Putamen (tissue), 1 donor: ENCODE data around the gene LAIR1.

Experiments used
- DNase-seq: peaks from one replicate; pipeline ENCODE4 v3.0.0-alpha.2; 2016; ENCODE audit warnings: low spot score

Gene LAIR1

DNA sequence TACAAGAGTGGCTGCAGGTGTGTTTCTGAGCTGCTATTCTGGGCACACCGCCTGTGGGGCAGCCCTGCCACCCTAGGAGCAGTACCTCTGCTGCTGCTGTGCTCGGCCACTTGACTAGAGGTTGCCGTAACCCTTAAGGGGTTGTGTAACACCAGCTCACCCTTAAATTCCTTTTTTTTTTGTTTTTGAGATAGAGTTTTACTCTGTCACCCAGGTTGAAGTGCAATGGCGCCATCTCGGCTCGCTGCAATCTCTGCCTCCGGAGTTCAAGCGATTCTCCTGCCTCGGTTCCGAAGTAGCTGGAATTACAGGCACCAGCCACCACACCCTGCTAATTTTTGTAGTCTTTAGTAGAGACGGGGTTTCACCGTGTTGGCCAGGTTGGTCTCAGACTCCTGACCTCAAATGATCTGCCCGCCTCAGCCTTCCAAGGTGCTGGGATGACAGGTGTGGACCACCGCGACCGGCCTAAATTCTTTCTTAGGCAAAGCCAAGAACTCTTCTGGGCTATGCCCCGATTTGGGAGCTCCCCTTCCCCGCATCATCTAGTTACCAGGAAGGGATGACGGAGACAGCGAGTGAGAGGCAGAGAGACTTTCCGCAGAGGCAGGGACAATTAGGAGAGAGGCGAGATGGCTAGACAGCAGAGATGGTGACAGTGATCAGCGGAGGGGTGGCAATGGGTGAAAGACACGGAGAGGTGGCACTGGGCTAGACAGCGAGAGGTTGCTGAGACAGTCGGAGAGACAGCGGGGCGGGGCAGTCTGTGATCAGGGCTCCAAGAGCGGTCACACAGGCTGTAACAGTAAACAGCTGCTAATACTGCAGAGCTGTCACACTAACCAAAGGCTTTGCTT is 47.4 kb downstream of the LAIR1 start:
- no peak for DNase-seq

DNA sequence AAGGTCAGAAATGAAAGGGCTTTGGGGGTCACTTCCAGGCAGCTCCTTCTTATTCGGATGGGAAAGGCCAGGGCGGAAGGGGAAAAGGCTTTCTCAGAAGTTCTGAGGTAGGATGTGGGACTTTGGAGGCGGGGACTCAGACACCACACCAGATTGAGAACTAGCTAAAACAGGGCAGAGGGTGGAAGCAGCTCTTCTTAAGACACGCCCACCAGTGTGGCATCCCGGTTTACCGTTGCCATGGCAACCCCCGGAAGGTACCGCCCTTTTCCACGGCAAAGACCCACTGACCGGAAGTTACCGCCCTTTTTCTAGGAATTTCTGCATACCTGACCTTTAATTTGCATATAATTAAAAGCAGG is 48.0 kb downstream of the LAIR1 start:
- DNase-seq = no peak

DNA sequence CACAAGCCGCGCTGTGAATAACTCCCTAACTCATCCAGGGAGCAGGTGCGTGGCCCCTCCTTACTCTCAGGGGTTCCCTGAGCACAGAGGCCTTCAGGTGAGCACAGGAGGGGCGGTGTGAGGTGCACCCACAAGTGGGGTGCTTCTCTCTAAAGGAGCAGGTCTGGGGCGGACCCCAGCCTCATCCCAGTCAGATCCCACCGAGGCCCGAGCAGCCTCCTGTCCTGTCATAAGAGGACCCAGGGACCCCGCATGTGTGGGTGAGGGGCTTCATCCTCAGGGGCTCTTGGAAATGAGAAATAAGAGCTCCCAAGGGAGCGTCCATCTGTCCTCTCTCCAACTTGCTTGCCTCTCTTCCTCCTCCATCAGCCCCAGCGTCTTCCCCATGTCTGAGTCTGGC is 48.8 kb downstream of the LAIR1 start:
- DNase-seq = no peak

DNA sequence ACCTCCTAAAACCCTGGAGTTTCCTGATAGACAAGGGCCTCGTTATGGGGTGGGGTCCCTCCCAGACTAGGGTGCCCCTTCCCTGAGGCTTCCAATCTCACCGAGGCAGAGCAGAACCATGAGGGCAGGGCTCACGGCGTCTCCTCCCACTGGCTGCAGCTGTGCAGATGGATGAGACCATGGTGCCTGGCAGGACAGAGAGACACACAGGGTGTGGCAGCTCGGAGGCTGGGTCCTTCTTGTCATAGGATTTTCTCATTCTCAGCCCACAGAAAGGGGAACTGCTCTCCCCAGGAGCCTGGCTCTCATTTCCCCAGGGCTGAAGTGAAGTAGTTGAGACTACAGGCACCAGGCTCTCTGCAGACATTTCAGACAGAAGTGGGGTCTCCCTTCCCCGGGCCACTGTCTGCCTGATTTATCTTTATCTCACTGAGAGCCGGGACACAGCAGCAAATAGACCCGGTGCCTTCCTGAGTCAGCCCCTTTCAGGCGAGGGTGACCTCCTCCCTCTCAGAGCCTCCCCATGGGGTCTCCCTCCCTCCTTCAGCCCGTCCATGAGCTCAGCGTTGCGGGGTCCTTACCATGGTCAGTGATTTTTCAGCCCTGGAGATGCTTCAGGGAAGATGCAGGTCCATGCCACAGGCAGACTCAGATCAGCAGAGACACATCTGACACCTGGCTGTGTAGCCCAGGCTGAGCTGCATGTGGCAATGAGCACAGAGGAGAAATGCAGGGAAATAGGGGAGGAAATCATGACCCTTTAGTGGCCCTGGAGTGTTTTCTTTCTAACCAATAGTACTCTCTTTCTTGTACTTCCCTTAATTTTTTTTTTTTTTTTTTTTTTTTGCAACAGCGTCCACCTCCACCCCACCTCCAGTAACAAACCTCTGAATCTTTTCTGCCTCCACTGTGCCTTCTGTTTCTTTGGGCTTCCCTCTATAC is 52.0 kb downstream of the LAIR1 start, which contains the start of gene LILRA5:
LILRA5 (minus strand) TSS at position 731 of the 942 bp plus-strand sequence; CDS start at position 584, 147 bp downstream.
- DNase-seq = no peak

DNA sequence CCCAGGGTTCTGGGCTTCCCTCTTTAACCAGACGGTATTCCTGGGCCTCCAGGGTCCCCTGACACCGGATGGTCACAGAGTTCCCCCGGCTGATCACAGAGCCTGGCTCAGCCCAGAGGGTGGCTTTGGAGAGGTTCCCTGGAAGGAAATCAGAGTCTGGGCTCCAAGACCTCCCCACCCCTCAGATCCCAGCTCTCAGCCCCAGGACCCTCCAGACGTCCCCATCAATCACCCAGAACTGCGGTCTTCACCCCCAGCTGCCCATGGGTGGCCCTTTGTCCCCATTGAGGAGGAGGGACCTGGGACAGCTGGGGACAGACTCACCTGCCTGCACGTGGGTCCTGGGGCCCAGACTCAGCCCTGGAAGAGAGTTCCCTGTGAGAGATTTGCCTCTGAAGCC is 52.7 kb downstream of the LAIR1 start:
- no peak for DNase-seq

DNA sequence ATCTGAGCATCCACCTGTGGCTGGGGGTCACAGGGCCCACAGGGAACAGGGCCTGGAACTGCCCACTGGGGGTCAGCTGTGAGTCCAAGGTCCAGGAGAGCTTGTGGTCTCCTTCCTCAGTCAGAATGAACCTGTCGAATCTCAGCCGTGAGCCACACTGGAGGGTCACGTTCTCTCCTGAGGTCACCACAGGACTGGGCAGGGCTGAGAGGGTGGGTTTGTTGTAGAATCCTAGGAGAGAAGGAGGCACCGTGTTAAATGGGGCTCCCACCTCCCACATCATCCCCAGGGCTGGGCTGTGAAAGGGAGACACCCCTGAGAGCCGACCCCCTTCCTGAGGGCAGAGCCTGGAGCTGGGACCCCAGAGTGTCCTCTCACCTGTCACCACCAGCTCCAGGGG is 53.2 kb downstream of the LAIR1 start:
- DNase-seq = no peak

DNA sequence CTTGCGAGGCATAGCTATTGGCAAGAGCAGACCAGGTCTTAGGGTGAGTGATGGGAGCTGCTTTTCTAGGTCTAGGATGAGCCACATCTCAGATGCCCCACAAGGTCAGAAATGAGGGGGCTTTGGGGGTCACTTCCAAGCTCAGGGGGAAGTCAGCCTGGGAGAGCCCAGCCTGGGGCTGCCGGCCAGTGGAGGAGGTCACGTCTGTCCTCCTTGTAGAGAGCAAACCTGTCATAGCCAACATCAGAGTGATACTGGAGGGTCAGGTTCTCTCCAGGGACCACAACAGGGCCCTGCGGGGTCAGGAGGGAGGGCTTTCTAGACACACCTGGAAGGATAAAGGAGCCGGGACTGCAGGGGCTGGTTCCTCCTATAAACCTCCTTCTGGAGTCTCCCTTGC is 54.2 kb downstream of the LAIR1 start:
- no peak for DNase-seq

DNA sequence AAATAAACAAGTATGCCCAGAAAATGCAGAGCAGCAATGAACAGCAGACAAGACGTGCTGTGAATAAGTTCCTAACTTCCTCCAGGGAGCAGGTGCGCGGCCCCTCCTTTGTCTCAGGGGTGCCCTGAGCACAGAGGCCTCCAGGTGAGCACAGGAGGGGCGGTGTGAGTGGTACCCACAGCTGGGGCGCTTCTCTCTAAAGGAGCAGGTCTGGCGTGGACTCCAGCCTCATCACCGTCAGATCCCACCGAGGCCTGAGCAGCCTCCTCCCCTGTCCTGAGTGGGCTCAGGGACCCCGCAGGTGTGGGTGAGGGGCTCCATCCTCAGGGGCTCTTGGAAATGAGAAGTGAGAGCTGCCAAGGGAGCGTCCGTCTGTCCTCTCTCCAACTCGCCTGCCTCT is 54.9 kb downstream of the LAIR1 start:
- no peak for DNase-seq

DNA sequence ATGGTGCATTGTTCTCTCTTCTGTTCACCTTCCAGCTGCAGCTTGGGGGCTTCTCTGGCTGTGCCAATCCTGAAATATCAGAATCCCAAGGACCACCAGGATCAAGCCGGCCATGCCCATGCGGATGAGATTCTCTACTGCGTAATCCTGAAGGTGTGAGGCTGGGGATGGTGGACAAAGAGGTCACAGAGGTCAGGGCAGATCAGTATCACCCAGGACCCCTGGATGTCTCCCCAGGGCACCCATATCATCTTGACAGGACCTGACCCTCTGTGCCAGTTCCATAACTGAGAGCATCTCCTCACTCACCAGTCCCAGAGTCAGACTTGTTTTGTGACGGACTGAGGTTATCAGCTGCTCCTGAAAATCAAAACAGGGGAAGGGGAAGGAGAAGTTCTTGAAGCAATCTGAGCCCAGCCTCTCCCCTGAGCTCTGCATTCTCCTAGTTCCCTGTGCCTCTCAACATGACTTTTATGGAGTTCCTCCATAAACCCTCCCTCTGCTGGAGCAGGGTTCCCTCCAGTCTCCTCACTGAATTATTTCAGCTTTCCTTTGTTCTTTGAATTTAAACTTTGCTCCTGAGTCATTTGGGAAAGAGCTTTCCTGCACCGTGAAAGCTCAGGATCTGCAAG is 57.2 kb downstream of the LAIR1 start:
- DNase-seq = no peak

DNA sequence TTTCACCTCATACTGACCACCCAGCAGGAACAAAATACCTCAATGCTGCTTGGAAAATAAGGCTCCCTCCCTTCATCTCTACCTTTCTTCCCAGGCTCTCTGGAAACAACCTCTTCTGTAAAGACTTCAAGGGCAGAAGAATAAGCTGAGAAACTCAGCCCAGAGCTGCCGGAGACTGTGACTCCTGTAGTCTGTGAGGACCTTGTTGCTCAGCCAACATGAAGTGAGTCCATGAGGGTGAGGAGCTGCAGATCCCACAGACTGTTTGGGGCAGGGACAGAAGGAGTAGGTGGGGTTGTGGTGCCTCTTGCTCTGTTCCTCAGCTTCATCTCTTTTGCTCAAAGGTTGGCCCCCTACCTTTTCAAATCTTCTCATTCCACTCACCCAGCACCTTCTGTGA is 59.6 kb downstream of the LAIR1 start:
- DNase-seq = no peak

DNA sequence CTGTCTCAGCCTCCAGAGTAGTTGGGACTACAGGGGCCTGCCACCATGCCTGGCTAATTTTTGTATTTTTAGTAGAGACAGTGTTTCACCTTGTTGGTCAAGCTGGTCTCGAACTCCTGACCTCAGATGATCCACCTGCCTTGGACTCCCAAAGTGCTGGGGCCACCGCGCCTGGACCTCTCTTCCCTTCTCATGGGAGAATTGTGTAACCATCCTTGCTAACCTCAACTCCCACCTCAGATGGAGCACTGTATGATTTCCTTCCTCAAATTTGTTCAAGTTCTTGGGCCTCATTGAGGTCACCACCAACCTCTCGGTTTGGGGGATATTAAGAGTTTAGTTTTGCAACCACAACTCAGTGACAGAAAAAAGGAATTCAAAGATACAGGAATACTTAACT is 62.5 kb downstream of the LAIR1 start:
- DNase-seq = peak; percentile 15
